Measurements from ENCODE around the gene SYNE1.

Gene SYNE1

DNA sequence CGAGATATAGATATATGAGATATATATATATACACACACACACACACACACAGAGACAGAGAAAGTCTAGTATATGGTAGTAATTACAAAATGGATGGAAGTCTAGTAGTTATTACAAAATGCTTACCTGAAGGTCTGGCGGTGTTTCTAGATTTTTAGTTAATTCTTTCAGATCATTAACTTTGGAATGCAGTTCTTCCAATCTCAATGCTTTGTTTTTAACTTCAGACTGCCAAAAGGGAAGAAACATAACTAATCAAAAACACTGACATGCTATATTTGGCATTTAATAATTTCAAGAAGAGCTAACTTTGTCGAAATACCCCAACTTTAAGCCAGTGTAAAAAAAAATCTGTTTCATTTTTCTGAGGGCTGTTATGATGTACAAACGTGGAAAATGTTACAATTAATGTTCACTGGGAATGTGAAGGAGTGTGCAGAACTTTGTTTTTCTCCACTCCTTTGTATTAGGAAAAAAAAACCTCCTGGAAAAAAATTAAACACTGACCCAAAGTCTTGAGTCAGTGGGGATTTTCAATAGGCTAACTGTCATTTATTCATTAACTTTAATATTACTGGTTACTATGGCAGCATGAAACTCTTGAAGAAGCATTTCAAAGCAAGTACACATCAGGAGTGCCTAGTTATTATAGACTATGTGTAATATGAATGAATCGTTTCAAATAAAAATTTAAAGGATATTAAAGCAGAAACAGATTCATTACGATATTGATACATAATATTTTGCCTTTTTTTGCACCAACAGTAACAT lies 232.9 kb downstream of the SYNE1 start:
- H3K4me3 ChIP-seq (ENCODE audit: low read depth in 1 of 2, low read length in 1 of 2) = no peak overlapping the region
- TF ChIP-seq, protein P1, sequence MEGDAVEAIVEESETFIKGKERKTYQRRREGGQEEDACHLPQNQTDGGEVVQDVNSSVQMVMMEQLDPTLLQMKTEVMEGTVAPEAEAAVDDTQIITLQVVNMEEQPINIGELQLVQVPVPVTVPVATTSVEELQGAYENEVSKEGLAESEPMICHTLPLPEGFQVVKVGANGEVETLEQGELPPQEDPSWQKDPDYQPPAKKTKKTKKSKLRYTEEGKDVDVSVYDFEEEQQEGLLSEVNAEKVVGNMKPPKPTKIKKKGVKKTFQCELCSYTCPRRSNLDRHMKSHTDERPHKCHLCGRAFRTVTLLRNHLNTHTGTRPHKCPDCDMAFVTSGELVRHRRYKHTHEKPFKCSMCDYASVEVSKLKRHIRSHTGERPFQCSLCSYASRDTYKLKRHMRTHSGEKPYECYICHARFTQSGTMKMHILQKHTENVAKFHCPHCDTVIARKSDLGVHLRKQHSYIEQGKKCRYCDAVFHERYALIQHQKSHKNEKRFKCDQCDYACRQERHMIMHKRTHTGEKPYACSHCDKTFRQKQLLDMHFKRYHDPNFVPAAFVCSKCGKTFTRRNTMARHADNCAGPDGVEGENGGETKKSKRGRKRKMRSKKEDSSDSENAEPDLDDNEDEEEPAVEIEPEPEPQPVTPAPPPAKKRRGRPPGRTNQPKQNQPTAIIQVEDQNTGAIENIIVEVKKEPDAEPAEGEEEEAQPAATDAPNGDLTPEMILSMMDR (IDR thresholded peaks at IDR 0.05) = no peak
- H3K27me3 ChIP-seq = no peaks in the 10 kb centered on the region
- H3K9me3 ChIP-seq = no peaks in the 10 kb centered on the region
- peaks cover 98% of the 10 kb centered on the region for H3K36me3 ChIP-seq
- no peak overlapping the region for H3K27ac ChIP-seq
- no peaks in the 10 kb centered on the region for H3K4me1 ChIP-seq (ENCODE audit: control insufficient read depth in 1 of 2, insufficient read depth in 1 of 2, low read depth in 1 of 2, low read length in 1 of 2)

DNA sequence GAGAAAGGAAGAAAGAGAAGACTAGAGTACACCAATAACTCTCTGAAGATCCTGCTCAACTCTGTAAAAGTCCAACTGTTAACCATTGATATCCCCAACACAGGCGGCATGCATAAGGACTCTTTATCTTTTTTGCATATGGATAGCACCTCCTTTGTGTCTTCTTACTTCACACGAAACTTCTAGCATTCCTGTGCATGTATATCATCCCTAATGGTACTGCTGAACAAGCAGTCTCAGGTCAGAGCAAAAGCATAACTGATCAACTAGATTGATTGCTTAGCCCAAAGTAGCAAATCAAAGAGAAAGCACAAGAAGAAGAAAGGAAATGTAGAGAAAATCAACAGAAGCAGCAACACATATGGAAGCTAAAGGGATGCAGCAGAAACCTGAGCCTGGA lies 234.4 kb downstream of the SYNE1 start:
- H3K9me3 ChIP-seq = no peaks in the 10 kb centered on the region
- H3K27ac ChIP-seq = no peak overlapping the region
- no peaks in the 10 kb centered on the region for H3K27me3 ChIP-seq
- H3K4me1 ChIP-seq (ENCODE audit: control insufficient read depth in 1 of 2, insufficient read depth in 1 of 2, low read depth in 1 of 2, low read length in 1 of 2) = no peaks in the 10 kb centered on the region
- peaks cover 98% of the 10 kb centered on the region for H3K36me3 ChIP-seq
- TF ChIP-seq, protein P1 (IDR thresholded peaks at IDR 0.05) = no peak
- no peak overlapping the region for H3K4me3 ChIP-seq (ENCODE audit: low read depth in 1 of 2, low read length in 1 of 2)

DNA sequence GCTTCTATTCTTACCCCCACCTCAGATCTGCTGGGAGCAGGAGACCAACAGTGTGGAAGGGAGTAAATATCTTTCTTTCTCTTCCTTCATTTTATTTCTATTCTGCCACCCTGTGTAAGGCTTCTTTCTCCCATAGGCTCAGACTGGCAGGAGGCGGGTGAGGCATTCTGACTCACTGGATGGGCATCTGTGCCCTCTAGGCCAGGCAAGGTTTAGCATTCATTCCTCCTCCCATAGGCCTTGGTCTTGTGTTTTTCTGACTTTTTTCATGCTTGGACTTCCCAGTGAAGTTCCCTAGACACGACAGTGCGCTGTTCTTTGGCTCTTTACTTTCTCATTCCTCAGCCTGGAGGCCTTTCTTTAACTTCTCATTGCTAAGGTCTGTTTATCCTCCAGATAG lies 235.2 kb downstream of the SYNE1 start:
- Histone ChIP-seq H3K36me3 (peaks cover 100% of the 10 kb centered on the region), H3K9me3 (no peaks in the 10 kb centered on the region), H3K4me1 (ENCODE audit: control insufficient read depth in 1 of 2, insufficient read depth in 1 of 2, low read depth in 1 of 2, low read length in 1 of 2) (no peaks in the 10 kb centered on the region), H3K27me3 (no peaks in the 10 kb centered on the region), H3K27ac (no peak overlapping the region), H3K4me3 (ENCODE audit: low read depth in 1 of 2, low read length in 1 of 2) (no peak overlapping the region)
- TF ChIP-seq, protein P1 (IDR thresholded peaks at IDR 0.05) = no peak

DNA sequence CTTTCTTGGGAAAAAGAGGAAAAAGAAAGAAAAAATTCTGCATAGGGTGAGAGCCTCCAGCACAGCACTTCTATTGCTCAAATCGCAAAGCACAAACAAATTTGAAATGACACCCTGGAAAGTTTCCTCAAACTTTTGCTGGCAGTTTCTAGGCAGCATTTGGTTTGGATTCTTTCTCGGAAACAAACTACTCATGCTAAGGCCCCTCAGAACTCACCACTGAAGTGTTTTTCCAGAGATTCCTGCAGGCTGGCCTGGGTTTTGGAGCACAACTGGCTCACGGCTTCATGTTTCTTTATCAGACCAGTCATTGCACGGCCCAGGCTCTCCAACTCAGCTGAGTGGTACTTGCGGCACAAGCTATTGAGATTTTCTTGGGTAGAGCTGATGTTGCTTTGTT lies 237.8 kb downstream of the SYNE1 start:
- peaks cover 100% of the 10 kb centered on the region for H3K36me3 ChIP-seq
- H3K4me3 ChIP-seq (ENCODE audit: low read depth in 1 of 2, low read length in 1 of 2) = no peak overlapping the region
- H3K9me3 ChIP-seq = no peaks in the 10 kb centered on the region
- no peaks in the 10 kb centered on the region for H3K27me3 ChIP-seq
- H3K4me1 ChIP-seq (ENCODE audit: control insufficient read depth in 1 of 2, insufficient read depth in 1 of 2, low read depth in 1 of 2, low read length in 1 of 2) = no peaks in the 10 kb centered on the region
- TF ChIP-seq, protein P1 (IDR thresholded peaks at IDR 0.05) = no peak
- H3K27ac ChIP-seq = no peak overlapping the region

DNA sequence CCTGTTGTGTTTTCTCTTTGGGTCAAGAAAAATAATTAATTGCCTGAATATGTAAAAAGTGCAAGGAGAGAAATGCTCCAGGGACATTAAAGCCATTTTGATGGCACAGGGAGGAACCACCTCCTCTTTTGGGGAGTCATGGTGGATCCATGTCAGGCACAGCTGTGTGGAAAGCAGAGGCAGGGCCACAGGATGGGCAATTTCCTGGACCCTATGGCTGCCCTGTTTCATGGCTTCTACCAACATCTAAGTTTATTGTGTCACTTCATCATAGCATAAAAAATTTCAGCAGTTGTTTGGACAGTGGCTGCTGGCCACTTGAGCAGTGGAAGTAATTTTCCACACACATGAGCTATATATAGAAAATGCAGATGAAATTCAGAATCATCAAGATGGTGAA lies 238.2 kb downstream of the SYNE1 start:
- TF ChIP-seq, protein P1 (IDR thresholded peaks at IDR 0.05) = no peak
- H3K4me3 ChIP-seq (ENCODE audit: low read depth in 1 of 2, low read length in 1 of 2) = no peak overlapping the region
- peaks cover 100% of the 10 kb centered on the region for H3K36me3 ChIP-seq
- no peaks in the 10 kb centered on the region for H3K27me3 ChIP-seq
- H3K27ac ChIP-seq = no peak overlapping the region
- H3K9me3 ChIP-seq = no peaks in the 10 kb centered on the region
- no peaks in the 10 kb centered on the region for H3K4me1 ChIP-seq (ENCODE audit: control insufficient read depth in 1 of 2, insufficient read depth in 1 of 2, low read depth in 1 of 2, low read length in 1 of 2)

Measured in neutrophil (primary cell).